Hepatocyte (in vitro differentiated cells): ENCODE data around the gene FGD4.

ENCODE experiments used
- EZH2 ChIP-seq: fragments of 200-600 bp; sonication (generic); IDR thresholded peaks from 2 replicates; pipeline ENCODE4 v1.6.1; 2016; ENCODE audit warnings: antibody characterized with exemption, mild to moderate bottlenecking, borderline replicate concordance
- EZH2phosphoT487 ChIP-seq: fragments of 200-600 bp; sonication (generic); IDR thresholded peaks from one replicate; pipeline ENCODE4 v1.6.1; 2018; ENCODE audit warnings: antibody characterized with exemption, mild to moderate bottlenecking, low read depth, moderate library complexity; ENCODE audit not compliant: unreplicated experiment, severe bottlenecking
- TF ChIP-seq, protein P1 (sequence below): fragments of 200-600 bp; sonication (generic); IDR thresholded peaks from 2 replicates; pipeline ENCODE4 v1.5.1; 2016; ENCODE audit warnings: antibody characterized with exemption, mild to moderate bottlenecking; ENCODE audit not compliant: poor library complexity

DNA sequence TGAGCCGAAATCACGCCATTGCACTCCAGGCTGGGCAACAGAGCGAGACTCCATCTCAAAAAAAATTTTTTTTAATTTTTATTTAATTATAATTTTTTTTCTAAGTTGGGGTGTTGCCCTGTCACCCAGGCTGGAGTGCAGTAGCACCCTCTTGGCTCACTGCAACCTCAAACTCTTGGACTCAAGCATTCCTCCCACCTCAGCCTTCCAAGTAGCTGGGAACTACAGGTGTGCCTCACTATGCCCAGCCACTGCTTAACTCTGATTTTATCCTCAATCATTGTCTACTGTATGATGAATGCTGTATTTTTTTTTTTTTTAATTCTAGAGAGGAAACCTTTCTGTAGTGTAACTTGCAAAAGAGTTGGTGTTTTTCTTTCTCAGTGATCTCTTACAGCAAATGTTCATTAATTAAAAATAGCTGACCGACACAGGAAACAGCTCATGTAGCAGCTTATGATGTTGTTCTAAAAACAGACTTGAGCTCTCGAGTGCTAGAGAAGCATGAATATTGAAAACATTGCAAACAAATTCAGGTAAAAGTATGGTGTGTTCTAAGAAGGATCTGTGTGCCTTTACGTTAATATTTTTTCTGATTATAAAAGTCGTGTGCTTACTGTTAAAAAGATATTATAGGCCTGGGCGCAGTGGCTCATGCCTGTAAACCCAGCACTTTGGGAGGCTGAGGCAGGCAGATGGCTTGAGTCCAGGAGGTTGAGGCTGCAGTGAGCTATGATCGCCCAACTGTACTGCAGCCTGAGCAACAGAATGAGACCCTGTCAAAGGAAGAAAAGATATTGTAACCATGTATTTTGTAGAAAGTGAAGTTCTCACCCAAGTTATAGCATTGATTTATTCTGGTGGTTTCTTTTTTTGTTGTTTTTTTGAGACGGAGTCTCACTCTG is 68.9 kb downstream of the FGD4 start:
- TF ChIP-seq EZH2 (no peak), EZH2phosphoT487 (no peak)
- TF ChIP-seq, protein P1, sequence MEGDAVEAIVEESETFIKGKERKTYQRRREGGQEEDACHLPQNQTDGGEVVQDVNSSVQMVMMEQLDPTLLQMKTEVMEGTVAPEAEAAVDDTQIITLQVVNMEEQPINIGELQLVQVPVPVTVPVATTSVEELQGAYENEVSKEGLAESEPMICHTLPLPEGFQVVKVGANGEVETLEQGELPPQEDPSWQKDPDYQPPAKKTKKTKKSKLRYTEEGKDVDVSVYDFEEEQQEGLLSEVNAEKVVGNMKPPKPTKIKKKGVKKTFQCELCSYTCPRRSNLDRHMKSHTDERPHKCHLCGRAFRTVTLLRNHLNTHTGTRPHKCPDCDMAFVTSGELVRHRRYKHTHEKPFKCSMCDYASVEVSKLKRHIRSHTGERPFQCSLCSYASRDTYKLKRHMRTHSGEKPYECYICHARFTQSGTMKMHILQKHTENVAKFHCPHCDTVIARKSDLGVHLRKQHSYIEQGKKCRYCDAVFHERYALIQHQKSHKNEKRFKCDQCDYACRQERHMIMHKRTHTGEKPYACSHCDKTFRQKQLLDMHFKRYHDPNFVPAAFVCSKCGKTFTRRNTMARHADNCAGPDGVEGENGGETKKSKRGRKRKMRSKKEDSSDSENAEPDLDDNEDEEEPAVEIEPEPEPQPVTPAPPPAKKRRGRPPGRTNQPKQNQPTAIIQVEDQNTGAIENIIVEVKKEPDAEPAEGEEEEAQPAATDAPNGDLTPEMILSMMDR: no peak
